DND-41 (cell line): ENCODE results near the gene KAT5.

ENCODE experiments used
- EZH2 ChIP-seq: IDR thresholded peaks from 3 replicates; pipeline ENCODE4 v1.6.1; 2012; ENCODE audit warnings: borderline replicate concordance, low read depth, mild to moderate bottlenecking, moderate library complexity, low read length, inconsistent platforms; ENCODE audit not compliant: severe bottlenecking
- TF ChIP-seq, protein P1 (sequence below): IDR thresholded peaks from 2 replicates; pipeline ENCODE4 v1.5.1; 2012; ENCODE audit warnings: borderline replicate concordance, low read length, moderate library complexity, mild to moderate bottlenecking; ENCODE audit not compliant: poor library complexity, severe bottlenecking; ENCODE audit errors: extremely low read depth

DNA sequence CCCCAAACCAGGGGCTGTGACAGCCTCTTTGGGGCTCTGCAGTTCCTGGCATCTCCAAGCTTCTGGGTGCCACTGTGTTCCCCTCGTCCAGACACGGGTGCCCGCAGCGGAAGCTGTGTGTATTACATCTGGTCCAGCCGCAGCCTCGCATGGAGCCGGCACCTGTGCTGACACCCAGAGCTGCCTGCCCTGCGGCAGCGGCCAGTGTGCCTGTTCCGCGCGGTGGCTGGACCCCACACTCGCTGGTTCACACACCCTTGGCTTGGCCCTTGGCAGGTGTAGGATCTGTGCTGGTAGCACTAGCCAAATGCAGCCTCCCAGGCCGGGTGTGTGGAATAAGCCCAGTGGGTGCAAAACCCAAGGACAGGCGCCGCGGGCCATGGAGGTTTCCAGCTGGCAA lies 33.0 kb downstream of the KAT5 start:
- TF ChIP-seq, protein P1, sequence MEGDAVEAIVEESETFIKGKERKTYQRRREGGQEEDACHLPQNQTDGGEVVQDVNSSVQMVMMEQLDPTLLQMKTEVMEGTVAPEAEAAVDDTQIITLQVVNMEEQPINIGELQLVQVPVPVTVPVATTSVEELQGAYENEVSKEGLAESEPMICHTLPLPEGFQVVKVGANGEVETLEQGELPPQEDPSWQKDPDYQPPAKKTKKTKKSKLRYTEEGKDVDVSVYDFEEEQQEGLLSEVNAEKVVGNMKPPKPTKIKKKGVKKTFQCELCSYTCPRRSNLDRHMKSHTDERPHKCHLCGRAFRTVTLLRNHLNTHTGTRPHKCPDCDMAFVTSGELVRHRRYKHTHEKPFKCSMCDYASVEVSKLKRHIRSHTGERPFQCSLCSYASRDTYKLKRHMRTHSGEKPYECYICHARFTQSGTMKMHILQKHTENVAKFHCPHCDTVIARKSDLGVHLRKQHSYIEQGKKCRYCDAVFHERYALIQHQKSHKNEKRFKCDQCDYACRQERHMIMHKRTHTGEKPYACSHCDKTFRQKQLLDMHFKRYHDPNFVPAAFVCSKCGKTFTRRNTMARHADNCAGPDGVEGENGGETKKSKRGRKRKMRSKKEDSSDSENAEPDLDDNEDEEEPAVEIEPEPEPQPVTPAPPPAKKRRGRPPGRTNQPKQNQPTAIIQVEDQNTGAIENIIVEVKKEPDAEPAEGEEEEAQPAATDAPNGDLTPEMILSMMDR, result no peak
- TF ChIP-seq EZH2, result no peak
